Glomerular endothelial cell (primary cell): ENCODE measurements around the gene ESRP2. TPM values are rescaled to one million over a fixed set of nuclear protein-coding genes. Genes with fewer than 3 reads are reported as not detected.

Experiments used
- DNase-seq: peaks from one replicate; pipeline ENCODE4 v3.0.0-alpha.2; 2011; ENCODE audit warnings: low read depth, low spot score; ENCODE audit errors: extremely low read depth
- total RNA-seq: library from RNA; depleted of rRNA; stranded (reverse); fragments of >200 nt; gene quantifications from 2 replicates; pipeline ENCODE4 v1.2.3, GENCODE V29; 2015

Gene ESRP2
- total RNA-seq, 1 donor from 2014 or later = 2.9 TPM

GRCh38 chr16:68242926-68243858, 7.3 kb upstream of the ESRP2 start:
- no peak for DNase-seq

GRCh38 chr16:68242085-68242484, 6.2 kb upstream of the ESRP2 start:
- no peak for DNase-seq

DNA sequence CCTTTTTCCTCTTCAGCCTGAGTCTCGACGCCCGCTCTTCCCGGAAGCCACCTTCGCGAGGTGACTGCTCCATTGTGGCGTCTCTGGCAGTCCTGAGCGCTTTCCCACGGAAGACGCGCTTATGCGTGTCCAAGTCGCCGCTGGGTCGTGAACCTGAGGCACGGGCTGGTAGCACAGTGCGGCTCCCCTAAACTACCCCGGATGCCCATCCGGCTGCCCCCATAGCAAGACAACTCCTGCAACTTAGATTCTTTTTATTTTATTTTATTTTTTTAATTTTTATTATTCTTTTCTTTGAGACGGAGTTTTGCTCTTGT, 2.1 kb upstream of the ESRP2 start:
- no peak for DNase-seq

- DNase-seq = peak; percentile 63
Measured at GRCh38 chr16:68237243-68238028, 1.5 kb upstream of the ESRP2 start.

DNA sequence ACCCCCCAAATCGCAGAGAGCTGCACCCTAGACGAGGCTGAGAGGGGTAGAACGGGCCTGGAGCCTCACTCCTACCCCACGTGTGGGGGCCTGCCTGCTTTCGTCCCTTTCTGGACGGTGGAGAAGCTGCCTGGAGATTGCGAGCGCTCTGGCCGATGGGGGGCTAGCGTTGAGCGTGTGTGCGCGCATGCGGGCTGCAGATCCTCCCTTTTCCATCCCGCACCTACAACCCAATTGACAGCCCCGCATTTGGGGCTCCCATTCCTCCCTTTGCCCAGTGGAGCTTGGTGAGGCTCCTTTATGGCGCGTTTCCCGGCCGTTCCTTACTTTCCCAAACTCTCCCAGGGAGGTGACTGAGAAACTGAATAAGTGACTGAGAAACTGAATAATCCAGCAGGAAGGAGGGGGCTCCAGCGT, 907 bp upstream of the ESRP2 start:
- DNase-seq = no peak

- DNase-seq = no peak
Measured at GRCh38 chr16:68236137-68236825, 354 bp upstream of the ESRP2 start.

- no peak for DNase-seq
Measured at GRCh38 chr16:68235108-68235886, 630 bp downstream of the ESRP2 start.

GRCh38 chr16:68234188-68235107, 1.5 kb downstream of the ESRP2 start:
- no peak for DNase-seq

- no peak for DNase-seq
Measured at GRCh38 chr16:68233835-68234187, 2.1 kb downstream of the ESRP2 start.

GRCh38 chr16:68233085-68233834, 2.7 kb downstream of the ESRP2 start:
- no peak for DNase-seq

DNA sequence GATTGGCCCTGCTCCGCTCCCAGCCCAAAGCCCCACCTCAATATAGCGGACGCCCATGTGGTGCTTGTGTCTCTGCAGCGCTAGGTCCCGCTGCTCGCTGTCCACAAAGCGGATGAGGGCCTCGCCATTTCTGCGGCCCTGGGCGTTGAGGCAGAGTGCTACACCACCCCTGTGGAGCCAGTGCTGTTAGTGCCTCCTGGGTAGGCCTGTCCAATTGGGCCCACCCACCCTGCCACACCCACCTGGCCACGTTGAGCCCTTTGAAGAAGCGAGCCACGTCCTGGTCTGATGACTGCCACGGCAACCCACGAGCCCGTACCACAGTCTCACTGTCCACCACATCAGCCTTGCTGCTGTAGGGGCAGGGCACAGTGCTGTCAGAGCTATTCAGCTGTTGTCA, 3.6 kb downstream of the ESRP2 start:
- no peak for DNase-seq

GRCh38 chr16:68231384-68232136, 4.4 kb downstream of the ESRP2 start:
- DNase-seq = no peak

GRCh38 chr16:68230956-68231355, 5.0 kb downstream of the ESRP2 start:
- no peak for DNase-seq

DNA sequence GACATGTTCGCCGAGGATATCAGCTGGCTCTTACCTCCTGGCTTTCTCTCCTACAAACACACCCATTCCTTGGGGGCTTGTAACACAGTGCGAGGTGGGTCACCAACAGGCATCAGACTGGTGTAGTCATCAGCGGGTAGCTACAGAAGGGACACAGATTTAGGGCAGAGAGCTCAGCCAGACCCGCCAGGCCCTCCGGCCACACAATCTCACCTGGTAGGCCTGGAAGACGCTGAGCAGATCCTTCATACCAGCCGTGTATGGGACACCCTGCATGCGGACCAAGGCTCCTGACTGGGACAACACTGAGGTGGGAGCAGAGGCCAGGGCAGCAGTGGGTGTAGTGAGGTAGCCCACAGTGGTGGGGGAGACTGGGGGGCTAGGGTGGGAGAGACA, 5.8 kb downstream of the ESRP2 start:
- no peak for DNase-seq

DNA sequence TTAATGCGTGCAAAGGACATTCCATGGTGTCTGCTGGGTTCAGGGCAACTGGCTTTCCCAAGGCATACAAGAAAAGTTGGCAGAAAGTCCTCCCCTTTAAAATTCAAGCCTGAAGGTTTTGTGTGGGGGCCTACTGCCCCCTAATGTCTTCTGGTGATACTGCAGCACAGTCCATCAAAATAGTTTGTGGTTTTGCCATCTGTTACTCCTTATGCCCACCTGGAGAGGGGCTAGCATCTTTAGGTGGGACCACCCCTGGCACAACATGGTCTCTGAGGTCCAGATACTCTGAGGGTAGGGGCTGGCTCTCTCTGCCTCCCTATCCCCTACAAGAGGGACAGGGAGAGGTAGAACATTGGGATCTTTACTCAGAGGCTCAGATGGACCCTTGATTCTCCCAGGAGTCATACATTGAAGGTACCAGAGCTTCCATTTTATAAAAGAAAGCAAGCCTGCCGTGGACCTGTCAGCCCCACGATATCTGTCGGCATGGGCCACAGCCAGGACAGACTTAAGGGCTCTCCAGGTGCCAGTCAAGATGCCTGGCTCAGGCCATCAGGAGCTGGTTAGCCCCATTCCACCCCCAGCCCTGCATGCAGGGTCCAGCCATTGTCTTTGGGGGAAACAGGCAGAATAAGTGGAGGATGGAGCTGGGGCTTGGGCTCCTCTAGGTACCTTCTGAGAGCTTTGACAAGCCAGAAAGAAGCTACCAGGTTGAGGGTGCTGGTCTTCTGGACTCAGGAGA, 6.3 kb downstream of the ESRP2 start:
- DNase-seq = no peak

GRCh38 chr16:68228652-68229051, 7.3 kb downstream of the ESRP2 start:
- DNase-seq = no peak

- DNase-seq = no peak
Measured at GRCh38 chr16:68227850-68228553, 7.9 kb downstream of the ESRP2 start.
